HG03196 (cell line): ENCODE data around the gene OR2W3.

Source experiments
- ATAC-seq: cut with Tn5 transposase; IDR thresholded peaks from one replicate; pipeline ENCODE4 v1.9.1; 2021; ENCODE audit not compliant: unreplicated experiment

OR2W3 gene

DNA sequence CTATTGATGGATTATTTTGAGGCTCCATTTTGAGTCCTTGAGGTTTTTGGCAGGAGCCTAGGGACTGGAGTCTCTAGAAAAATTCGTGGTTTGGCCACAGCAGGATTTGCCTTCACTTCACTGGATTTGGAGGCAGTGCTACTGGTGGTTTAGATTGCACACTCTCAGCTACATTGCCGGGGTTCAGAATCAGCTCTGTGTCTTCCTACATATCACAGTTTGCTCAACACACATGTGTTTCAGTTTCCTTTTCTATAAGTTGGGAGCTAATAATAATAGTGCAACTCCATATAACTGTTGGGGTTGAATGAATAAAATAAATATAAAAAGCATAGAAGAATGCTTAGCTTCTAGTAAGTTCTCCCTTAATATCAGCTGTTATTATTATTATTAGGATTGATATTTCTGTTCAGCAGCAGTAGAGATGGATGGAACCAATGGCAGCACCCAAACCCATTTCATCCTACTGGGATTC lies at the start of gene OR2W3:
Gene OR2W3, plus strand, starts transcription at position 425 of the 475 bp plus-strand sequence. Its CDS starts 0 bp downstream, at position 425.
- no peak for ATAC-seq

DNA sequence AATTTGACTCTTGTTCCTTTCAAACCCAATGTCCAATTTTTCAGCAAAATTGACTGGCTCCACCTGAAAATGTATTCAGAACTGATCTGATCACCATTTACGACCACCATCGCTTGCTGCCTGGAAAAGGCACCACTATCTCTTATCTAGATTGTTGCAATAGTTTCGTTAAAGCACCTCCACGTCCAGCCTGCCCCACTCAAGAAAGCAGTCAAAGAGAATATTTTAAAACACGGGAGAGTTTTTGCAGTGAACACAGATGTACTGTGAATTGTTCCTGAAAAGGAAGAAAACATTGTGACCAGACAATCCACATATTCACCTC lies 49.7 kb upstream of the OR2W3 start:
- no peak for ATAC-seq

DNA sequence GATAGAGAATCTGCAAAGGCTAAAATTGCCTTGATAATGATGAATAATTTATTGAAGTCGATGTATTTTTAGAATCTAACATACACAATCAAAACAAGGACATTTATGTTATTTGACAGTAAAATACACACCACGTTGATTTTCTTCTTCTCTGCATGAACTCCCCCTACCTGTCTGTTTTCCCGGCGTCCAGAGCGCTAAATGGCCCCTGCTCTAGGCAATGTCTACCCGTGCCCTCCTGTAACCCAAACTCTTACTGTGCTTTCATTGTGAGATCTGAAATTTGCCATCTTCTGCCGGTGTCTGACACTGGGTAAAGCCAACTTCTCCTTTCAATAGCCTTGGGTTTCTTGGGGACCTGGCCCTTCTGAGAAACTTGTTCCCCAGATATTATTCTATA lies 47.0 kb upstream of the OR2W3 start:
- ATAC-seq = no peak

DNA sequence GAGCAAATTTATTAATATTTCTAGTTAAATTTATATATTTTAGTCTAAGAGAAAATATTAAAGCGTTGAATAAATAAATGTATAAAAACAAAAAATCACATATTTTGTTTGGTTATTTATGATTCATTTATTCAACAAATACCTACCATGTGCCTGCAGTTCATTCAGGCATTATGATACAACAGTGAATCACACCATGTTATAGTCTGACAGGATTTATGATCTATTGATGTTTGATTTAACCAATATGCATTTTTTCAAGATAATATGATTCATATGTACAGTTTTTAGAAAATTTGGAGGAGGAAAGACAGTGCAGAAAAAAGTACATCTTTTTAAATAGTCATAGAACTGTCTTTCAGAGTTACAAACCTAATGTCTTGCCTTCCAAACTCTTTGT lies 45.8 kb upstream of the OR2W3 start:
- no peak for ATAC-seq

DNA sequence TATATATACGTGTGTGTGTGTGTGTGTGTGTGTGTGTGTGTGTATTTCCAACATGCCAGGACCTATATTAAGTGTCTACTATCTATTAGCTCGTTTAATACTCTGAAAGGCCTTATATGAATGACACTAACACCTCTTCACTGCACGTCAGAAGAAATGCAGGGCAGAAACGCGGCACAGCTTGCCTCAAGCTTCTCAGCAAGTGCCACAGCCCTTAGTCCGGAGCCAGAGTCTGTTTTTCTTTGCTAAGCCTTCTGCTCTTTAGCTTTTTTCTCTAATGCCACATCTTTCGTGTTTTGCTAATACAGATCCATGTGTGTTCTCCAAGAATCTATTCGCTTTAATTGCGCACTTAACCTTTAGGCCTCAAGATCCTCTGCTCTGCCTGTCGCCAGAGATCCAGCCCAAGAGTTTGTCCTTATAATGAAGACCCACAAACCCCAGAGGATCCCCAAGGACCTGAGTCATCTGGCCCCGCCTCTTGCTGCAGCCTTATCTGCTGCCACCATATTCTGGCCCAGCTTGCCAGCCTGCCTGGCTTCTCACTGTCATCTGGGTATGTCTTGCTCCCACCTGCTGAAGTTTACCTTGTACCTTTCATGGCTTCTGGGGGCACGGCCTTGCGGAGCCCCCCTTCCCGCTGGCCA lies 40.4 kb upstream of the OR2W3 start:
- no peak for ATAC-seq

DNA sequence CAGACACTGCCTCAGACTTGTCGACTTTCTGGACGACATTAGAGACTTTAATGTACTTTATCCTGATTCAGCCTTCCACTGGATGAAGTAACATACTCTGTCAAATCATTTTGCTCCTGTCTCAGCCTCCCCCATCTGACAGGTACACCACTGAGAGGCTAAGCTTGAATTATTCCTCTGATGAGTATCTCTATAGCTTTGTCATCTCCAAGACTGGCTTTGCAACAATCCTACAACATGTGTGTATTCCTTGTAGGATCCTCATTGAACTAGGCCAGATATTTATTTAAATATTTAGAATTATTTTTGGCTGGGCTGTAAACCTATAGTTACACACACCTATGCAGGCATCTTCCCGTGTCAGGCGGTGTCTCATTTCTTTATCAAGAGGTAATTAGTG lies 39.5 kb upstream of the OR2W3 start:
- no peak for ATAC-seq

DNA sequence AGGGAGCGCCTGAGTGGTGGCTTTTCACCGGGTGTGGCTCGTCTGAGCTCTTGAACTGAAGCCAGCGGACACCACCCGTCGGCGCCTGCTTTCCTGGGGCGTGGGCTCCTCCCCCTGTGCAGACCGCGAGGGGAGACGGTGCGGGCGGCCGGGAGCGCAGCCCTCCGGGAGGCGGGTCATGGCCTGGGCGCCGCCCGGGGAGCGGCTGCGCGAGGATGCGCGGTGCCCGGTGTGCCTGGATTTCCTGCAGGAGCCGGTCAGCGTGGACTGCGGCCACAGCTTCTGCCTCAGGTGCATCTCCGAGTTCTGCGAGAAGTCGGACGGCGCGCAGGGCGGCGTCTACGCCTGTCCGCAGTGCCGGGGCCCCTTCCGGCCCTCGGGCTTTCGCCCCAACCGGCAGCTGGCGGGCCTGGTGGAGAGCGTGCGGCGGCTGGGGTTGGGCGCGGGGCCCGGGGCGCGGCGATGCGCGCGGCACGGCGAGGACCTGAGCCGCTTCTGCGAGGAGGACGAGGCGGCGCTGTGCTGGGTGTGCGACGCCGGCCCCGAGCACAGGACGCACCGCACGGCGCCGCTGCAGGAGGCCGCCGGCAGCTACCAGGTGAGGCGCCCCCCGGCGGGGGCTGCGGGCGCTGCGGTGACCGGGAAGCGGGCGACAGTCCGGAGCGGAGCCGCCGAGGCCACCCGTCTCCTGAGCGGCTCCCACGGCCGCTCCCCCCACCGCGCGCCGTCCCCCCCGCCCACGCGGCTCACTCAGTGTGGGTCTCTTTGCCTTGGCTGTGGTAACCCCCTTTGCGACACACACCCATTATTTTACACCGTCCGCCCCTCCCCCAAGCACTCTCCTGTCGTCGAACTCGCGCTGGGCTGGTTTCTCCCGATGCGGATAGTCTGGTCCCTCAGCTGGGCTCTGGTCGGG lies 38.1 kb upstream of the OR2W3 start, which contains the start of gene TRIM58:
Gene TRIM58, plus strand, starts transcription at position 119 of the 916 bp plus-strand sequence. Its CDS starts 60 bp downstream, at position 179.
- no peak for ATAC-seq

DNA sequence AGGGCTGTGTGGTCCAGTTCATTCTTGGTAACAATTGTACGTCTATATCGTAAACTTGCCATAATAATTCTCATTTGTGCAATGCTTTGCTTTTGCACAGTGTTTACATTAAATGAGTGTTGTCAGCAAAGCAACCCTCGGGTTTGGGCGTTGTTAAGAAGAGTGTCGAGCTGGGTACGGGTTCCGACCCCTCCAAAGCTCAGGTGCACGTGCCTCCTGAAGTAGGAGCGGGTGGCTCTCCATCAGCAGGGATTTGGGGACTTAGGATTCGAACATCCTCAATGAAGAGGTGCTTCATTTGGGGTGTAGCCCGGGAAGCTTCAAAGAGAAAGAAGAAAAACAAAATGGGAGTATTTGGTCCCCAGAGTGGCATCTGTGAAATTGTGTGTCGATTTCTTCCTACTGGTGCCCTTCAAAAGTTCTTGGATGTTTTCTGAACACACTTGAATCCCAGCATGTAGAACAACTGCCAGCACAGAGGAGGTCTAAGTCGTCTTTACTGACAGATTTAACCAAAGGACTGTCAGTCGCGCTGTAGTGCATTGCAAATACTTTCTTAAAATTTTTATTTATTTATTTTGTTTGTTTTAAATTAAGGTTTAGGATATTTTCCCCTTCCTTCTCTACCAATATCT lies 37.3 kb upstream of the OR2W3 start:
- ATAC-seq = no peak

DNA sequence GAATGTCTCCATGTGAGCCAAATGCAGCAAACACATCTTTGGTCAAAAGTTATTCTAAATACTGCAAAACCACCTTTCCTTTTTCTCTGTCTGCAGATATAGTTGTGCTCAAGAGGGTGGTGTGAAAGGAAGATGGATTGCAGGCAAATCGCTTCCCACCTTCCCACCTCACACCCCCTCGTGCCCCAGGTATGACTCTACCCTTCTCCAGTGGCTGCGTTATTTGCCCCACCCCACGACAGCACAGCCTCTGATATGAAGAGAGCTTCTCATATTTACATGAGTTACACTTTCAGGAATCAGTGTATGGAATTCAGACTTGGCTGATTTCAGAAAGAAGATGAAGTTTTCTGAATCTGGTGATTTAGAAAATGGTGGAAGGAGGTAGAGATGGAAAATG lies 32.6 kb upstream of the OR2W3 start:
- ATAC-seq = no peak

DNA sequence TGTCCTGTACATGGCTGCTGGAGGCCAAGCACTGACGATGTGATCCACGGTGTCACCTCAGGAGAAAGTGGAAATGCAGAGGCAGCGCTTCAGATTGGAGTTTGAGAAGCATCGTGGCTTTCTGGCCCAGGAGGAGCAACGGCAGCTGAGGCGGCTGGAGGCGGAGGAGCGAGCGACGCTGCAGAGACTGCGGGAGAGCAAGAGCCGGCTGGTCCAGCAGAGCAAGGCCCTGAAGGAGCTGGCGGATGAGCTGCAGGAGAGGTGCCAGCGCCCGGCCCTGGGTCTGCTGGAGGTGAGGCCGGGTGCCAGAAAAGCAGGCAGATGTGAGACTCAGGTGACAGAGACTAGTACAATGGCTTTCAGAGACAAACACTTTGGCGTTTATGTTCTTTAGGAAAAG lies 30.7 kb upstream of the OR2W3 start:
- ATAC-seq = no peak

DNA sequence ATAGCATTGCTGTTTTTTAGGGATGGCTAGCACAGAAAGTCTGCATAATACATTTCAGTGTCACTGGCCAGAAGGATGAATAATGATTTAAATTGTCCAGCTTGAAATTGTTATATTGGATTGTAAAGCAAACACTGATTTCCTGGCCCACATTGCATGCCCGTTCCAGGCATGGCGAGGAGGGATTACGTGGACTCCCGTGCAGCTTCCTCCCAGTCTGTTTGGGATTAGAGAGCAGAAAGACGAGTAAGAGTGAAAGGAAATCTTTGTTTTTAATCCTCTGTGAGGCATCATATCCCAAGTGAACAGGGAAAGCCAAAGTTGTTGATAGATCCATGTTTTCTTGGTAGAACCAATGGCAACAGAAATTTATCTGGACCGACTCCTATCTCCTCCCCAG lies 30.0 kb upstream of the OR2W3 start:
- no peak for ATAC-seq

DNA sequence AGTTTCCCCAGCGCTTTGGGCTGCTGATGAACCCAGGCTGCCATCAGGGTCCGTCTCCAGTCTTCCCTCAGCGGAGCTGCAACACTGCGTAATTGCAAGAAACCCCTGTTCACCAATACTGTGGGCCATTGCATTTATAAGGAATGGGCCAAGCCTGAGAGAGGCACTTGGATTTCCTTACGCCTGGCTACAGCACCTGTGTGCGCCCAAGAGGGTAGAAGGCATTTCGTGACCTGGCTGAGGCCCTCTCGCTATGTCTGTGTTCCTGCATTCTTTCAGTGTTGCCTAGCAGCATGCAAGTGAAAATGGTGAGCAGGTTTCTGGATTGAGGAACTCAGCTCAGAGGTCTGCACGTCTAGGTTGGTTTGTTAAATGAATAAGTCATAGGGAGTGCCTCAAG lies 12.0 kb upstream of the OR2W3 start:
- ATAC-seq = no peak

DNA sequence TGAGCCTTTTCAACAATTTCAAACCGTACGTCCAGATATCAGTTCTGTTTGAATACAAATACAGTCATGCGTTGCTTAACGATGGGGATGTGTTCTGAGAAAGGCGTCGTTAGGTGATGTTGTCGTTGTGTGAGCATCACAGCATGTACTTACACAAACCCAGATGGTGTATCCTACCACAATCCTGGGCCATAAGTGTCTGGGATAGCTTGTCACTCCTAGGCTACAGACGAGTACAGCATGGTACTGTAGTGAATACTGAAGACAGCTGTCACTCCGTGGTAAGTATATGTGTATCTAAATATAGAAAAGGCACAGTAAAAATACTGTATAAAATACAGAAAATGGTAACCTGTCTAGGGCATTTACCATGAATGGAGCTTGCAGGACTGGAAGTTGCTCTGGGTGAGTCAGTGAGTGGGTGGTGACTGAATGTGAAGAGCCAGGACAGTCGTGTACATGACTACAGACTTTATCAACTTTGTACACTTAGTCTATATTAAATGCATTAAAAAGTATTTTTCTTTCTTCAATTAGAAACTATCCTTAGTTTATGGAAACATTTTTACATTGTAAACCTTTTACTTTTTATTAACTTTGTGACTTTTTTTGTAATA lies 10.5 kb upstream of the OR2W3 start:
- no peak for ATAC-seq

DNA sequence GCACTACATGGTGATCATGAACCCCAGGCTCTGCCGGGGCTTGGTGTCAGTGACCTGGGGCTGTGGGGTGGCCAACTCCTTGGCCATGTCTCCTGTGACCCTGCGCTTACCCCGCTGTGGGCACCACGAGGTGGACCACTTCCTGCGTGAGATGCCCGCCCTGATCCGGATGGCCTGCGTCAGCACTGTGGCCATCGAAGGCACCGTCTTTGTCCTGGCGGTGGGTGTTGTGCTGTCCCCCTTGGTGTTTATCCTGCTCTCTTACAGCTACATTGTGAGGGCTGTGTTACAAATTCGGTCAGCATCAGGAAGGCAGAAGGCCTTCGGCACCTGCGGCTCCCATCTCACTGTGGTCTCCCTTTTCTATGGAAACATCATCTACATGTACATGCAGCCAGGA lies 589 bp downstream of the OR2W3 start:
- ATAC-seq = no peak

DNA sequence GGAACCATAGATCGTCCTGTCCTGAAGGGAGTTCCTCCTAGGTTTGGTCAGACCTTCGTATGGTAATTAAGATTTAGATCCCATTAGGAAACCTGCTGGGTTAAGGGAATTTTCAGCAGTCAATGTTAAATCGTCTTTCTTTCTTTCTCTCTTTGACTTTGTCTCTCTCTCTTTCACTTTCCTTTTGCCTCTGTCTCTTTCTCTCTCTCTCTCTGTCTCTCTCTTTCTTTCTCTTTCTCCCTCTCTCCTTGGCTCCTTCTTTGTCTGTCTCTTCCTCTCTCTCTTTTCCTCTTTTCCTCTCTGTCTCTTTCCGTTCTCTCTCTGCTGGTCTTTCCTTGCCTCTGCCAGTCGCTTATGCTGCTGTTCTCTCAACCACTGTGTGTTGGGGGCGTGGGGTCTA lies 8.7 kb downstream of the OR2W3 start:
- no peak for ATAC-seq

DNA sequence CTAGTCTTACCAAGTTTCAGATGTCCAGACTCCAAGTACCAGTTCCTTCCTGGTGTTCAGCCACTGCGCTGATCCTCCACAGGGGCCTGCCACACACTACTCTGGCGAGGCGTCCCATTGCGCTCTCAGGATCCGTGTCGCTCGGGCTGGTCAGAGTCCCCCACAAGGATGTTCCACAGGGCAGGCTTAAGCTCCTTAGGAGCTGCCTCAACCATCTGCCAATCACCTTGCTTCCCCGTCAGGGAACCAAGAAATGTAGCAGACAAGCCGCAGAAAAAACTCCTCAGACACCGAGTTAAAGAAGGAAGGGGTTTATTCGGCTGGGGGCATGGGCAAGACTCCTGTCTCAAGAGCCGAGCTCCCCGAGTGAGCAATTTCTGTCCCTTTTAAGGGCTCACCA lies 9.8 kb downstream of the OR2W3 start:
- ATAC-seq = no peak

DNA sequence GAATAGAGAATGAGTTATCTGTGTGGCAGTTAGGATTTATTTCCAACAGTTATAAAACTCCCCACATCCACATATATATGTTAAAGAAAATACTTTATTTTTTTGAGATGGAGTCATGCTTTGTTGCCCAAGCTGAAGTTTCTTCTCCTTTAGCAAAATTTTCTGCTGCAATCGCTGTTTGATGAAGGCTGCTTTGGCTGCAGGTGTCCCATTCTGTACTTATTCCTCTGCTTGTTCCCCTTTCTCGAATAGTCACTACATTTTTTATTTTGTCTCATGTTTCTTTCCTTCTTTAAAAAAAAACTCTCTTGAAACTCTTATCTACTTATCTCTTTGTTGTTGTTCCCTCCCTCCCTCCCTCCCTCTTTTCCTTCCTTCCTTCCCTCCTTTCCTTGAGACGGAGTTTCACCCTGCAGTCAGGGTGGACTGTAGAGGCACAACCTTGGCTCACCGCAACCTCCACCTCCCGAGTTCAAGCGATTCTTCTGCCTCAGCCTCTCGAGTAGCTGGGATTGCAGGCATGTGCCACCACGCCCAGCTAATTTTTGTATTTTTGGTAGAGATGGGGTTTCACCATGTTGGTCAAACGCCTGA lies 10.6 kb downstream of the OR2W3 start:
- no peak for ATAC-seq

DNA sequence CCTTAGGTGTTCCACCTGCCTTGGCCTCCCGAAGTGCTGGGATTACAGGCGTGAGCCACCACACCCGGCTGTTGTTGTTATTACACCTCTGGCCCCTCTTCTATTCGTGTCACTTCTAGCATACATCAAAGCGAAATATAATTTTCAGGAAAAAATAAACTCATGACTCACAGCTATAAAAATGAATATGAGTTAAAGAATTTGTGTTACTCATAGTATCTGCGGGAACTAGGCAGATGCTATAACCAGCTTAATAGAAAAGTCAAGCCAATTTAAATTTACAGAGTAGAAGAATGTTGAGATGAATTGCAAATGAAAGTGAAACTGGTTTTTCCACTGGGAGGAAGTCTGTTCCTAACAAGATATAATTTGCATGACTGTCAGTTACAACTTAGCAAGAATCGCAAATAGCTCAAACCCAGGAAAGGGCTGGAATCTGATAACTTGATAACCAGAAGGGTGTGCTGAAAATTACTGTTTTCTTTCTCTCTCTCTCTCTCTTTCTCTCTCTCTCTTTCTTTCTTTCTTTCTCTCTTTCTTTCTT lies 11.2 kb downstream of the OR2W3 start:
- ATAC-seq = no peak

DNA sequence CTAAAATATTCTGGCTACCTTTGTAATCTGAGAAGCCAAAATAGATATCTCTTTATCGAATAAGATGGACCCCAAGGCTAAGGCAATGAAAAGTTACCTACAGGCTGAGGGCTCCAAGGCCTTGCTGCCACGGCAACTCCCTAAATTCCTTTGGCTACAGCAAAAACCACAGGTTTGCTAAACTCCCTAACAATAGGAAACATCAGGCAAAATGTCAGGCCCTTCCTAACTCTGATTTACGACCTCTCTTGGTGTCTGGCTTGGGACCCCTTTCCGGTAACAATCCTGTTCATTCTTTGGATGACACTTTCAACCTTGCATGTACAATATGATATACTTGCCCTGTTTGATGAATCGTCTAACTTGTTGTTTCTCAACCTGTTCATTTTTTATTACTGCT lies 13.4 kb downstream of the OR2W3 start:
- ATAC-seq = no peak

DNA sequence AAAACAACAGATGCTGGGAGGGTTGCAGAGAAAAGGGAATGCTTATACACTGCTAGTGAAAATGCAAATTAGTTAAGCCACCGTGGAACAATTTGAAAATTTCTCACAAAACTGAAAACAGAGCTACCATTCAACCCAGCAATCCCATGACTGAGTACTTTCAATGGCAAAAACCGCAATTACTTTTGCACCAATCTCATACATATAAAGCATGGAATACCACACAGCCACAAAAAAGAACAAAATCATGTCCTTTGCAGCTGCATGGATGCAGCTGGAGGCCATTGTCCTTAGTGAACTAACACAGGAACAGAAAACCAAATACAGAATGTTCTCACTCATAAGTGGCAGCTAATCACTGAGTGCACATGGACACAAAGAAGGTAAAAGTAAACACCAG lies 18.4 kb downstream of the OR2W3 start:
- no peak for ATAC-seq
